IgD-negative memory B cell (primary cell): Measurements from ENCODE around the gene ALKBH2. TPM values are rescaled to one million over a fixed set of nuclear protein-coding genes. Genes with fewer than 3 reads are reported as not detected.

ENCODE experiments used
- H3K27ac Mint-ChIP-seq, 3 donors: one replicate each; pipeline ENCODE4 v1.8.0; 2020 to 2022; ENCODE audit warnings: mild to moderate bottlenecking in 3 of 3, mixed read lengths in 3 of 3, moderate library complexity in 1 of 3
- H3K27me3 Mint-ChIP-seq: one replicate; pipeline ENCODE4 v1.8.0; 2021; ENCODE audit warnings: mixed read lengths
- H3K36me3 Mint-ChIP-seq: one replicate; pipeline ENCODE4 v1.8.0; 2020; ENCODE audit warnings: mild to moderate bottlenecking, mixed read lengths
- H3K4me1 Mint-ChIP-seq, 3 donors: one replicate each; pipeline ENCODE4 v1.8.0; 2020 to 2022; ENCODE audit warnings: mixed read lengths in 3 of 3, mild to moderate bottlenecking in 1 of 3
- H3K4me3 Mint-ChIP-seq, 4 donors: one replicate each; pipeline ENCODE4 v1.8.0; 2020 to 2022; ENCODE audit warnings: mild to moderate bottlenecking in 4 of 4, mixed read lengths in 4 of 4, moderate library complexity in 3 of 4
- H3K9me3 Mint-ChIP-seq, 3 donors: one replicate each; pipeline ENCODE4 v1.8.0; 2020 to 2021; ENCODE audit warnings: mixed read lengths in 3 of 3, mild to moderate bottlenecking in 1 of 3
- polyA plus RNA-seq: library from polyadenylated mRNA; unstranded; fragments of 300-500 nt; fragmentation: Illumina TruSeq; gene quantifications from one replicate; pipeline ENCODE4 v1.2.3, GENCODE V29; 2021

The ALKBH2 gene
- polyA plus RNA-seq, result 17.6 TPM

GRCh38 chr12:109093022-109093918 is at the start of gene ALKBH2:
ALKBH2 (minus strand) TSS chr12:109093472; CDS start chr12:109092786, 686 bp downstream.
- H3K27me3 Mint-ChIP-seq, result no peaks in the 10 kb centered on the region
- H3K4me3 Mint-ChIP-seq, result peak within 1 kb of the TSS; percentile 86 to 95 (median 92)
- peaks cover 20 to 36% (median 33%) of the 10 kb centered on the region in 3 donors for H3K4me1 Mint-ChIP-seq
- H3K27ac Mint-ChIP-seq, result peak within 1 kb of the TSS; percentile 87 to 96 (median 89)
- no peaks in the 10 kb centered on the region for H3K9me3 Mint-ChIP-seq
- H3K36me3 Mint-ChIP-seq, result no peaks in the 10 kb centered on the region

DNA sequence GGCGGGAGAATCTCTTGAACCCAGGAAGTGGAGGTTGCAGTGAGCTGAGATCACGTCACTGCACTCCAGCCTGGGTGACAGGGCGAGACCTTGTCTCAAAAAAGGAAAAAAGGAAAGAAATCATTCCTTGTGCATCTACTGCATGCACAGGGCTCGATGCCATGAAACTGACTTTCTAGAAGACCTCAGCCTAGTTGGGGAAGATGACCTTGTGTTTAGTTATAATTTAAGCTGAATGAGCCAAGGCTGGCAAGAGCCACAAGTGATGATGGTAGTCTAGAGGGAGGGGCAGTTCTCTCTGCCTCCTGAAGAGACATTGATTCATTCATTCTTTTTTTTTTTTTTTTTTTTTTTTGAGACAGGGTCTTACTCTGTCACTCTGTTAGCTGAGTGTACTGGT is 47.3 kb upstream of the ALKBH2 start:
- Mint-ChIP-seq H3K36me3 (peaks cover 4% of the 10 kb centered on the region), H3K9me3 (peaks cover 3 to 4% (median 4%) of the 10 kb centered on the region in 3 donors), H3K27ac (no peak overlapping the region), H3K4me1 (peaks cover 0 to 3% (median 0%) of the 10 kb centered on the region in 3 donors), H3K27me3 (peaks cover 19% of the 10 kb centered on the region), H3K4me3 (no peak overlapping the region)

DNA sequence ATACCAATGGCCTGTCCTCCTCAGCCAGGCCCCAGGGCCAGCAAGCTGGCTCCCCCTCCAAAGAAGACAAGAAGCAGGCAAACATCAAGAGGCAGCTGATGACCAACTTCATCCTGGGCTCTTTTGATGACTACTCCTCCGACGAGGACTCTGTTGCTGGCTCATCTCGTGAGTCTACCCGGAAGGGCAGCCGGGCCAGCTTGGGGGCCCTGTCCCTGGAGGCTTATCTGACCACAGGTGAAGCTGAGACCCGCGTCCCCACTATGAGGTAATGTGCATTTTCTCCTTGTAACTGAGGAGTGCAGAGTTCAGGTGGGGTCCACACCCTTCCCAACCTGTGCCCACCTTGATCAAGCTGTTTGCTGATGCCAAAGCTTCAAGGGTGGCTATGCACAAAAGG is 46.5 kb upstream of the ALKBH2 start:
- Mint-ChIP-seq H3K4me1 (peaks cover 0 to 3% (median 0%) of the 10 kb centered on the region in 3 donors), H3K4me3 (no peak overlapping the region), H3K27ac (no peak overlapping the region), H3K27me3 (peaks cover 19% of the 10 kb centered on the region), H3K9me3 (peaks cover 4 to 11% (median 5%) of the 10 kb centered on the region in 3 donors), H3K36me3 (peaks cover 6% of the 10 kb centered on the region)

- Mint-ChIP-seq H3K27me3 (peaks cover 18% of the 10 kb centered on the region), H3K9me3 (peaks cover 4 to 11% (median 5%) of the 10 kb centered on the region in 3 donors), H3K36me3 (peaks cover 6% of the 10 kb centered on the region), H3K27ac (no peak overlapping the region), H3K4me3 (no peak overlapping the region), H3K4me1 (peaks cover 0 to 3% (median 0%) of the 10 kb centered on the region in 3 donors)
These were observed 46.1 kb upstream of the ALKBH2 start for GRCh38 chr12:109139360-109139759.

DNA sequence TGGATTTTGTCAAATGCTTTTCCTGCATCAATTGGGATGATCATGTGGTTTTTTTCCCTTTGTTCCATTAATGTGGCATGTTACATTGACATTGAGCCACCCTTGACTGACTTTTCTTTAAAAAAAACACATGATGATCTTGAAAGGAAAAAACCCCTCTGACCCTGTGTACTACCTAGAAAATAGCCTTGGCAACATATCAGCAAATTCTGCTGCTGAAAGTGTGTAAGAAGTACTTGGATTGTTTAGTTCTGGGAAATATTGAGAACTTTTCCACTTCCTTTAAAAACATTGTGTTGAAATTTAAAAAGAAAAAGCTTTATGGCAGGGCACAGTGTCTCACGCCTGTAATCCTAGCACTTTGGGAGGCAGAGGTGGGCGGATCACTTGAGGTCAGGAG is 43.8 kb upstream of the ALKBH2 start:
- Mint-ChIP-seq H3K36me3 (peaks cover 4% of the 10 kb centered on the region), H3K4me3 (no peak overlapping the region), H3K27me3 (peaks cover 12% of the 10 kb centered on the region), H3K27ac (no peak overlapping the region), H3K4me1 (no peaks in the 10 kb centered on the region), H3K9me3 (peaks cover 4 to 11% (median 5%) of the 10 kb centered on the region in 3 donors)

DNA sequence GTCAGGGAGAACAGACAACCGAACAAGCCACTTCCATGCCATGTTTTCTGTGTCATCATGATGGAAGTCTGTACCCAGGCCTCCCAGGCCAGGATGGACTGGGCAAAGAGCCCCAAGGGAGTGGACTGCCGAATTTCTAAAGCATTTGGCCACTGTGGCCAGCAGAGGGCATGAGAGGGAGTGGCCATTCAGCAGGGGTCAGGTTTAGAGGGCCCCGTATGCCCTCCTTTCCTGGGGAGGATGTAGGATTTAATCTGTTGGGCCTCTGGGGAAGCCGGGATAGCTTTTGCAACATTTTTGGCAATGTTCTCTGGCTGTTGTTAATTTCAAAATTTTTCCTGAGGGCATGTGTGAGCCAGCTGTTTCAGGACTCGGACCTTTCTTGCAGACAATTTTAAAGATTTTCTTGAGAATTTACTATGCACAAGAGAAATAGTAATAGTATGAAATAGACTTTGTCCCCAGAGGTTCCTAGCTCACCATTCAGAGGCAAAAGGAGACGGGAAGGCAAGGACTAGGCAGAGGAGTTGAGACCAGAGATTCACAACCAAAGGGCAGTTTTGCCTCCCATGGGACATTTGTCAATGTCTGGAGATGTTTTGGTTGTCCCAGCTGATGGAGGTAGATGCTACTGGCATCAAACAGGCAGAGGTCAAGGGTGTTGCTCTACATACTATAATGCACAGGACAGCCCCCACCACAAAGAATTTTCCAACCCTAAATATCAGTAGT is 41.1 kb upstream of the ALKBH2 start:
- Mint-ChIP-seq H3K4me1 (no peaks in the 10 kb centered on the region), H3K36me3 (peaks cover 4% of the 10 kb centered on the region), H3K27me3 (peaks cover 15% of the 10 kb centered on the region), H3K27ac (no peak overlapping the region), H3K4me3 (no peak overlapping the region), H3K9me3 (peaks cover 4 to 11% (median 7%) of the 10 kb centered on the region in 3 donors)

DNA sequence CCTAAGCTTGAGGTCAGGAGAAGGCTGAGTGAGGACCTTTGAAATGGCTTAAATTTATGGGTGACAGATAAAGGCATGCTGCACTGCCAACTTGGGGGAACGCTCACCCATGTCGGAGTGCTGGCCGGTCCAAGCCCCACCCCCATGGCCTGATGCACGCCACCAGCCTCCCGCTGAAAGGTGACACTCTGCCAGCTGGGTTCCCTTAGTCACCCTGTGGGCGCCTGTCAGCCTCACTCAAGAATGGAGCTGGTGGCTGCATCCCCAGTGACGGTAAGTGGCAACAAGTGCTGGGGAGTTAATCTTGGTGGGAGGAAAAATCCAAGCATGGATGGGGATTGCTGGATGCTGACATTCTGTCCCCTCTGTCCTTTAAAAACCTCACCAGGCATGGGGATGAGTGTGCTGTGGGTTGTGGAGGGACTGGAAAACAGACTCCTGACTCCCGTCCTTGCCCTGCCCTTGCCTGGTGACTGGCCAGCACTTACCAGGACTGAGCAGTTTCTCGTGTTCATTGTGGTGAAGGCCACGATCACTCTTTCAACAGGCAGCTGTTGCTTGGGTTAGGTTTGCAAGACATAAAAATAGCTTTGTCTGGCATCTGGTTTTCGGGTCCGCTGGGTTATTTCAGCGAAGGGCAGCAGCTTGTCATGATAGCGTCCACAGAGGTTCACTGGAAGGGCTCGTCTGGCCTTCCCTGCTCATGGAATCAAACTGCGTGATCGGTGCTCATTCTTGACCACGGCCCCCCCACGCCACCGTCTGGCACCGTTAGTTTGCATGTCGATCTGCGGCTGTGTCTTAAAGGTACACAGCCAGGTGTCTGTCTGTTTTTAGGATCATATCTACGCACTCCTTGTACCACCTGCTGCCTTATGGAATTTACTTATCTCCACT is 38.1 kb upstream of the ALKBH2 start:
- no peaks in the 10 kb centered on the region for H3K4me1 Mint-ChIP-seq
- H3K9me3 Mint-ChIP-seq, result peaks cover 0 to 8% (median 7%) of the 10 kb centered on the region in 3 donors
- peak overlapping the region in 1 of 4 donors; percentile 38 for H3K4me3 Mint-ChIP-seq
- peaks cover 2% of the 10 kb centered on the region for H3K36me3 Mint-ChIP-seq
- H3K27ac Mint-ChIP-seq, result no peak overlapping the region
- H3K27me3 Mint-ChIP-seq, result peaks cover 3% of the 10 kb centered on the region

DNA sequence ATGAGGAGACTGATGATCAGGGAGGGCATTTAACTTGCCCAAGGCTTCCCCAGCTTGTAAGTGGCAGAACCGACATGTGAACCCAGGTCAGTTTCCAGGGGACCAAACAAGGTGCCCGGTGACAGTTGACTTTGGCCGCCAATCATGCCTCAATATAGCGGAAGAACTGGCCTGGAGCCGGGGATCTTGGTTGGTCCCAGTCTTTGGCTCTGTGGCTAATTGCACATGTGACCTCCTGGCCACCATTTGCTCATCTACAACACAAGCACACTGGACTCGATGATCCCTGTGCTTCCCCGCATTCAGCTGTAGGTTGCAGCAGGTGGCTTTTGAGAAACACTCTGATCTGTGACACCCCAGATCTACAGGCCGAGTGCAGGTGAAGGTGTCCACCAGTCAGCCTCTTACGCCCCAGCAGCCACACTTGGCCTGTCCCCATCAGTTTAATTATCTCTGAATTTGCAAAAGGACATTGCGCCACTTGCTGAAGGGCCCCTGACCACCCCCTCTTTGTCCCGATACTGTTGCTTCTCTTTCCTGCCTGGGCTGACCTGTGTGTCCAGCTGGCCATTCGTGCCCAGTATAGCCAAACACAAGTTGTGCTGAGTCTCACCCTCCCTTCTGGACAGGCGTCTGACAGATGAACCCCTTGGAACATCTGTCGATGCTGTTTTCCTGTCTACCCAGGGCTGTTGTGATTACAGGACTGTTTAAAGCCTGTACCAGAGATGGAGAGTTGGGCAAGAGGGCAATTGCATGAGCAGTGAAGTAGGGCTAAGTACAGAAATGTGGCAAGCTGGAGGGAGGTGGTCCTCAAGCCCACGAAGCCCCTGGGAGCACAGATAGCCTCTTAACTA is 37.3 kb upstream of the ALKBH2 start:
- Mint-ChIP-seq H3K4me3 (no peak overlapping the region), H3K36me3 (peaks cover 1% of the 10 kb centered on the region), H3K27ac (no peak overlapping the region), H3K4me1 (no peaks in the 10 kb centered on the region), H3K27me3 (peaks cover 3% of the 10 kb centered on the region), H3K9me3 (peaks cover 0 to 7% (median 3%) of the 10 kb centered on the region in 3 donors)

GRCh38 chr12:109127533-109128242 is 34.4 kb upstream of the ALKBH2 start:
- Mint-ChIP-seq H3K9me3 (peaks cover 0 to 1% (median 0%) of the 10 kb centered on the region in 3 donors), H3K27ac (no peak overlapping the region), H3K27me3 (peaks cover 3% of the 10 kb centered on the region)

DNA sequence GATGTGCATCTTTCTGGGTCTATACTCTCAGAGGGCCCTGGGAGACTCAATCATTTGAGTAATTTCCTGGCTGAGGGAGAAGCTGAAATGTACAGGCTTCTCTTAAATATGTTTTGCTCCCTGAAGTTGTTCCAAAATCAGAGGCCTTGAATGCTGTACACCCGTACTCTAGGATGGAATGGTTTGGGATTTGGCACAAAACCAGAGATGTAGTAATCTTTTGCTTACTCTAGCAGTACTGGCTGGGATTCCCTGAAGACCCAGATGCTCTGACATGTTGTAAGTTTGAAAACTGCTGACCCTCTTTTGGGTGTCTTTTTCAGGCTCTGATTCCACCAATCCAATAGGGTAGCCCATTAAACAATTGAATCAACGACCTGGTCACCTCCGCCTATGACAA is 33.5 kb upstream of the ALKBH2 start:
- Mint-ChIP-seq H3K4me1 (no peaks in the 10 kb centered on the region), H3K36me3 (no peaks in the 10 kb centered on the region), H3K4me3 (no peak overlapping the region), H3K27ac (no peak overlapping the region), H3K9me3 (peaks cover 0 to 1% (median 0%) of the 10 kb centered on the region in 3 donors), H3K27me3 (peaks cover under 1% of the 10 kb centered on the region)

More at GRCh38 chr12:109127533-109128242, 34.4 kb upstream of the ALKBH2 start:
- Mint-ChIP-seq H3K36me3 (no peaks in the 10 kb centered on the region), H3K4me3 (no peak overlapping the region), H3K4me1 (no peaks in the 10 kb centered on the region)

- Mint-ChIP-seq H3K36me3 (peaks cover 3% of the 10 kb centered on the region), H3K4me1 (no peaks in the 10 kb centered on the region), H3K4me3 (no peak overlapping the region), H3K27me3 (peaks cover 2% of the 10 kb centered on the region), H3K9me3 (peaks cover 0 to 1% (median 0%) of the 10 kb centered on the region in 3 donors), H3K27ac (no peak overlapping the region)
These were observed 32.5 kb upstream of the ALKBH2 start for GRCh38 chr12:109125791-109126190.

GRCh38 chr12:109124878-109125648 is 31.8 kb upstream of the ALKBH2 start:
- no peaks in the 10 kb centered on the region for H3K9me3 Mint-ChIP-seq
- no peak overlapping the region for H3K4me3 Mint-ChIP-seq
- no peak overlapping the region for H3K27ac Mint-ChIP-seq
- peaks cover 6% of the 10 kb centered on the region for H3K36me3 Mint-ChIP-seq
- peaks cover 2% of the 10 kb centered on the region for H3K27me3 Mint-ChIP-seq
- H3K4me1 Mint-ChIP-seq, result no peaks in the 10 kb centered on the region
